Tibial artery (tissue), 4 donors: ENCODE data around the gene NRP2.

Experiments
- DNase-seq, 2 donors: peaks; one replicate each; pipeline ENCODE4 v3.0.0-alpha.2; 2019
- H3K27ac ChIP-seq, 2 donors: fragments of 200-600 bp; sonication (generic) in 1 of 2; 1 replicate in 1 of 2; 2 replicates in 1 of 2; pipeline ENCODE4 v1.5.1; 2018 to 2019; ENCODE audit warnings: mild to moderate bottlenecking in 1 of 2
- H3K27me3 ChIP-seq, 2 donors: fragments of 200-600 bp; sonication (generic) in 1 of 2; one replicate each; pipeline versions ENCODE4 v1.5.1 to v1.6.0; 2016 to 2019
- H3K36me3 ChIP-seq, 3 donors: fragments of 200-600 bp; sonication (generic) in 2 of 3; one replicate each; pipeline ENCODE4 v1.5.1; 2016 to 2019; ENCODE audit warnings: mild to moderate bottlenecking in 2 of 3
- H3K4me1 ChIP-seq, 4 donors: fragments of 200-600 bp; sonication (generic) in 2 of 4; 1 replicate in 3 of 4; 2 replicates in 1 of 4; pipeline ENCODE4 v1.5.1; 2016 to 2019
- H3K4me3 ChIP-seq, 2 donors: fragments of 200-600 bp; sonication (generic) in 1 of 2; 1 replicate in 1 of 2; 2 replicates in 1 of 2; pipeline ENCODE4 v1.5.1; 2018 to 2019; ENCODE audit warnings: mild to moderate bottlenecking in 2 of 2
- H3K9me3 ChIP-seq, 3 donors: fragments of 200-600 bp; sonication (generic) in 1 of 3; one replicate each; pipeline ENCODE4 v1.5.1; 2016 to 2019
- CTCF ChIP-seq, 2 experiments: fragments of 200-600 bp in 1 of 2; fragments of 450-650 bp in 1 of 2; IDR thresholded peaks; one replicate each; pipeline ENCODE4 v1.5.1; 2017 to 2019; ENCODE audit warnings: antibody characterized with exemption in 2 of 2, mild to moderate bottlenecking in 1 of 2, moderate library complexity in 1 of 2
- intact Hi-C: fragments of 100-400 bp; cut with DNase I; formaldehyde crosslinking; loops from one replicate; pipeline ENCODE4 v1.15.0; 2023; ENCODE audit warnings: low total_unique reads

NRP2 gene

GRCh38 chr2:205673312-205673711, 9.0 kb upstream of the NRP2 start:
- no peaks in the 10 kb centered on the region for H3K27me3 ChIP-seq
- no peak for TF ChIP-seq CTCF (IDR thresholded peaks at IDR 0.05)
- H3K4me3 ChIP-seq = no peak overlapping the region
- no peak overlapping the region for H3K27ac ChIP-seq
- no peaks in the 10 kb centered on the region for H3K9me3 ChIP-seq
- no peaks in the 10 kb centered on the region for H3K36me3 ChIP-seq
- intact Hi-C loops = no loop called here
- peaks cover 0 to 4% (median 0%) of the 10 kb centered on the region in 4 donors for H3K4me1 ChIP-seq
- DNase-seq = no peak

GRCh38 chr2:205675861-205676516, 6.3 kb upstream of the NRP2 start:
- intact Hi-C loops = loop anchor here (5.0 kb wide), 1 partner anchor 1349 kb away; no protein-coding TSS in a partner anchor
- no peak overlapping the region for H3K4me3 ChIP-seq
- no peaks in the 10 kb centered on the region for H3K36me3 ChIP-seq
- H3K27ac ChIP-seq = no peak overlapping the region
- no peaks in the 10 kb centered on the region for H3K9me3 ChIP-seq
- TF ChIP-seq CTCF (IDR thresholded peaks at IDR 0.05) = peak; percentile 81 to 91
- peaks cover 0 to 5% of the 10 kb centered on the region in 2 donors for H3K27me3 ChIP-seq
- no peak for DNase-seq
- H3K4me1 ChIP-seq = peaks cover 0 to 9% (median 3%) of the 10 kb centered on the region in 4 donors

- no peak overlapping the region for H3K4me3 ChIP-seq
- DNase-seq = no peak
- no peaks in the 10 kb centered on the region for H3K36me3 ChIP-seq
- H3K4me1 ChIP-seq = peaks cover 0 to 23% (median 12%) of the 10 kb centered on the region in 4 donors
- no peaks in the 10 kb centered on the region for H3K9me3 ChIP-seq
- H3K27ac ChIP-seq = no peak overlapping the region
- intact Hi-C loops = loop anchor here (5.0 kb wide), 1 partner anchor 1351 kb away; no protein-coding TSS in a partner anchor
- H3K27me3 ChIP-seq = peaks cover 0 to 15% of the 10 kb centered on the region in 2 donors
- no peak for TF ChIP-seq CTCF (IDR thresholded peaks at IDR 0.05)
Measured at GRCh38 chr2:205678541-205679142, 3.7 kb upstream of the NRP2 start.

- Histone ChIP-seq H3K36me3 (no peaks in the 10 kb centered on the region), H3K9me3 (no peaks in the 10 kb centered on the region), H3K27ac (no peak overlapping the region), H3K4me1 (peaks cover 0 to 25% (median 15%) of the 10 kb centered on the region in 4 donors), H3K27me3 (peaks cover 0 to 15% of the 10 kb centered on the region in 2 donors), H3K4me3 (no peak overlapping the region)
- no peak for DNase-seq
- no peak for TF ChIP-seq CTCF (IDR thresholded peaks at IDR 0.05)
- intact Hi-C loops = loop anchor here (5.0 kb wide), 2 partner anchors 1352 to 1417 kb away; no protein-coding TSS in a partner anchor
Measured at GRCh38 chr2:205679410-205680009, 2.8 kb upstream of the NRP2 start.

GRCh38 chr2:205680067-205680466, 2.2 kb upstream of the NRP2 start:
- intact Hi-C loops = loop anchor here (5.0 kb wide), 1 partner anchor 1418 kb away; no protein-coding TSS in a partner anchor
- H3K9me3 ChIP-seq = no peaks in the 10 kb centered on the region
- no peak for DNase-seq
- H3K36me3 ChIP-seq = no peaks in the 10 kb centered on the region
- no peak overlapping the region for H3K27ac ChIP-seq
- H3K4me1 ChIP-seq = peaks cover 0 to 30% (median 18%) of the 10 kb centered on the region in 4 donors
- H3K4me3 ChIP-seq = no peak overlapping the region
- peak; percentile 50 to 58 for TF ChIP-seq CTCF (IDR thresholded peaks at IDR 0.05)
- H3K27me3 ChIP-seq = peaks cover 0 to 15% of the 10 kb centered on the region in 2 donors
